ENCODE measurements around the gene CHRM2.

DNA sequence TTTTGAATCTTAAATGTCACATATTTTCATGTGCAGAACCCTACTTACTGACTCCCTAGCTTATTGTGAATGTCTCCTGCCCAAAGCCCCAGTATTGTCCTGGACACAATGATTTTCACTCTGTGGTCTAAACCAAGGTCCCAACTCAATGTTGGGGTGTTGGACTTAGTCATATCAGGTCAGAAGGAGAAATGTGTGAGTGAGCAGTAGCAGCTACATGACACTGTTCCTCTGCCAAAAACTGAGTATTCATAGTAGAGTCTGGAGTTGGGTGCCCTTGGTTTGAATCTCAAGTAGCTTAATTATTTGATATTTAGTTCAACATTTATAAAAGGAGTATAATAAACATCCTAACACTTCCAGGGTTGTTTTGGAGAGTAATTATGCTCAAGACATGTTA is 141.0 kb downstream of the CHRM2 start:
- TF ChIP-seq, protein P1, sequence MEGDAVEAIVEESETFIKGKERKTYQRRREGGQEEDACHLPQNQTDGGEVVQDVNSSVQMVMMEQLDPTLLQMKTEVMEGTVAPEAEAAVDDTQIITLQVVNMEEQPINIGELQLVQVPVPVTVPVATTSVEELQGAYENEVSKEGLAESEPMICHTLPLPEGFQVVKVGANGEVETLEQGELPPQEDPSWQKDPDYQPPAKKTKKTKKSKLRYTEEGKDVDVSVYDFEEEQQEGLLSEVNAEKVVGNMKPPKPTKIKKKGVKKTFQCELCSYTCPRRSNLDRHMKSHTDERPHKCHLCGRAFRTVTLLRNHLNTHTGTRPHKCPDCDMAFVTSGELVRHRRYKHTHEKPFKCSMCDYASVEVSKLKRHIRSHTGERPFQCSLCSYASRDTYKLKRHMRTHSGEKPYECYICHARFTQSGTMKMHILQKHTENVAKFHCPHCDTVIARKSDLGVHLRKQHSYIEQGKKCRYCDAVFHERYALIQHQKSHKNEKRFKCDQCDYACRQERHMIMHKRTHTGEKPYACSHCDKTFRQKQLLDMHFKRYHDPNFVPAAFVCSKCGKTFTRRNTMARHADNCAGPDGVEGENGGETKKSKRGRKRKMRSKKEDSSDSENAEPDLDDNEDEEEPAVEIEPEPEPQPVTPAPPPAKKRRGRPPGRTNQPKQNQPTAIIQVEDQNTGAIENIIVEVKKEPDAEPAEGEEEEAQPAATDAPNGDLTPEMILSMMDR (IDR thresholded peaks at IDR 0.05), result no peak
- no peak for TF ChIP-seq POLR2AphosphoS5 (IDR thresholded peaks at IDR 0.05)
- no peak for TF ChIP-seq POLR2A (IDR thresholded peaks at IDR 0.05)

Measured in upper lobe of left lung (tissue), 4 donors.